GM12878 (cell line): ENCODE data around the gene PLXNA4. TPM values are rescaled to one million over a fixed set of nuclear protein-coding genes. Genes with fewer than 3 reads are reported as not detected.

ENCODE experiments used
- ATAC-seq: fragments of 200-7000 bp; cut with Tn5 transposase; 3 replicates; pipeline ENCODE4 v1.9.1; 2020; ENCODE audit warnings: mild to moderate bottlenecking, moderate library complexity
- BruUV-seq: library from RNA; stranded (reverse); fragments of 400-500 nt; replicated peaks from 2 replicates; lab custom pipeline; 2021; lab: Mats Ljungman, UMichigan
- CTCF ChIA-PET: fragments of 300-600 bp; sonication (Branson Sonifier 250); formaldehyde crosslinking; extraction: SDS; loops from one replicate; lab custom pipeline; 2021; ENCODE audit warnings: inconsistent platforms; lab: Yijun Ruan, JAX
- POLR2A ChIA-PET: fragments of 350-600 bp; formaldehyde crosslinking; extraction: SDS; loops from one replicate; lab custom pipeline; 2021; ENCODE audit warnings: inconsistent platforms; lab: Charles Lee
- RAD21 ChIA-PET: fragments of 300-600 bp; sonication (Branson Sonifier 250); formaldehyde crosslinking; loops from one replicate; lab custom pipeline; 2023; ENCODE audit warnings: antibody characterized with exemption; ENCODE audit not compliant: unreplicated experiment; lab: Charles Lee
- SMC1A ChIA-PET: fragments of 300-600 bp; sonication (Branson Sonifier 250); formaldehyde crosslinking; loops from one replicate; lab custom pipeline; 2023; ENCODE audit not compliant: unreplicated experiment, uncharacterized antibody; lab: Charles Lee
- DNase-seq: peaks from one replicate; pipeline ENCODE4 v3.0.0-alpha.2; 2011; ENCODE audit warnings: low read depth, low spot score
- FAIRE-seq: peaks from 3 replicates; lab custom pipeline; 2011; peaks lifted over from hg19 to GRCh38; lab: Jason Lieb, UNC
- H2AFZ ChIP-seq: 2 replicates; pipeline ENCODE4 v1.6.0; 2011; ENCODE audit warnings: low read depth, low read length, control low read depth; ENCODE audit not compliant: control insufficient read depth
- H3K27ac ChIP-seq: 2 replicates; pipeline ENCODE4 v1.5.1; 2011; ENCODE audit warnings: control low read depth; ENCODE audit not compliant: control insufficient read depth, insufficient read depth
- H3K27me3 ChIP-seq, 2 experiments: replicated peaks in 1 of 2; 2 replicates each; pipeline versions ENCODE4 v1.6.0 to v1.6.1; 2011; ENCODE audit warnings: low read length in 1 of 2; ENCODE audit not compliant: control insufficient read depth in 2 of 2, insufficient read depth in 2 of 2
- H3K36me3 ChIP-seq, 2 experiments: 2 replicates each; pipeline ENCODE4 v1.5.1; 2011; ENCODE audit warnings: low read length in 1 of 2; ENCODE audit not compliant: control insufficient read depth in 2 of 2, insufficient read depth in 2 of 2
- H3K4me1 ChIP-seq: 2 replicates; pipeline ENCODE4 v1.6.1; 2011; ENCODE audit warnings: mild to moderate bottlenecking, low read length, moderate library complexity, mixed read lengths; ENCODE audit not compliant: control insufficient read depth, insufficient read depth
- H3K4me2 ChIP-seq: 2 replicates; pipeline ENCODE4 v1.6.0; 2011; ENCODE audit warnings: control low read depth; ENCODE audit not compliant: control insufficient read depth, insufficient read depth
- H3K4me3 ChIP-seq: fragments of 200-600 bp; sonication (generic); 2 replicates; pipeline ENCODE4 v1.5.1; 2016
- H3K79me2 ChIP-seq: 2 replicates; pipeline ENCODE4 v1.6.0; 2011; ENCODE audit warnings: low read length; ENCODE audit not compliant: control insufficient read depth, insufficient read depth
- H3K9ac ChIP-seq: 2 replicates; pipeline ENCODE4 v1.8.0; 2011; ENCODE audit warnings: low read length, control low read depth, mixed read lengths; ENCODE audit not compliant: control insufficient read depth, insufficient read depth
- H3K9me3 ChIP-seq: replicated peaks from 3 replicates; pipeline ENCODE4 v1.5.1; 2011; ENCODE audit warnings: mild to moderate bottlenecking, low read length; ENCODE audit not compliant: control insufficient read depth, insufficient read depth
- H4K20me1 ChIP-seq: 2 replicates; pipeline ENCODE4 v1.6.0; 2011; ENCODE audit not compliant: control insufficient read depth, insufficient read depth
- ATF3 ChIP-seq: IDR thresholded peaks from 2 replicates; pipeline ENCODE4 v1.6.1; 2011; ENCODE audit warnings: low read depth, mild to moderate bottlenecking, low read length, moderate library complexity, borderline replicate concordance; ENCODE audit errors: extremely low read depth
- CHD4 ChIP-seq: fragments of 200-600 bp; sonication (generic); IDR thresholded peaks from 2 replicates; pipeline ENCODE4 v1.6.1; 2016; ENCODE audit warnings: mild to moderate bottlenecking
- CUX1 ChIP-seq: IDR thresholded peaks from 2 replicates; pipeline ENCODE4 v1.6.1; 2012; ENCODE audit warnings: improper control_type of control experiment, low read depth, low read length; ENCODE audit not compliant: insufficient replicate concordance
- GABPA ChIP-seq: IDR thresholded peaks from 2 replicates; pipeline ENCODE4 v1.6.1; 2014; ENCODE audit warnings: antibody characterized with exemption, low read depth, mild to moderate bottlenecking, inconsistent platforms
- HCFC1 ChIP-seq: fragments of 150-350 bp; IDR thresholded peaks from 2 replicates; pipeline ENCODE4 v1.6.1; 2014; ENCODE audit warnings: low read length
- JUNB ChIP-seq: IDR thresholded peaks from 2 replicates; pipeline ENCODE4 v1.6.1; 2016; ENCODE audit warnings: antibody characterized with exemption, mild to moderate bottlenecking
- JUND ChIP-seq: IDR thresholded peaks from 2 replicates; pipeline ENCODE4 v1.6.1; 2012; ENCODE audit warnings: low read depth, mild to moderate bottlenecking, low read length, improper control_type of control experiment, moderate library complexity
- MAX ChIP-seq: IDR thresholded peaks from 2 replicates; pipeline ENCODE4 v1.6.1; 2012; ENCODE audit warnings: low read depth, low read length, improper control_type of control experiment
- NFYA ChIP-seq: IDR thresholded peaks from 2 replicates; pipeline ENCODE4 v1.6.1; 2011; ENCODE audit warnings: low read depth, mild to moderate bottlenecking, low read length, improper control_type of control experiment, borderline replicate concordance
- POLR2AphosphoS2 ChIP-seq: IDR thresholded peaks from 2 replicates; pipeline ENCODE4 v1.6.1; 2011; ENCODE audit warnings: low read depth, mild to moderate bottlenecking, low read length, improper control_type of control experiment, moderate library complexity
- RFX5 ChIP-seq: IDR thresholded peaks from 2 replicates; pipeline ENCODE4 v1.6.1; 2011; ENCODE audit warnings: low read depth, low read length, improper control_type of control experiment
- TBL1XR1 ChIP-seq: IDR thresholded peaks from 2 replicates; pipeline ENCODE4 v1.6.1; 2012; ENCODE audit warnings: low read depth, low read length, improper control_type of control experiment
- ZNF622 ChIP-seq: fragments of 450-650 bp; IDR thresholded peaks from 2 replicates; pipeline ENCODE4 v1.6.1; 2017; ENCODE audit warnings: mild to moderate bottlenecking, inconsistent platforms
- WGBS: methylation state at CpG from one replicate; pipeline ENCODE4 v1.1.6; 2016; ENCODE audit warnings: low lambda C conversion rate; ENCODE audit not compliant: insufficient replicate concordance, insufficient coverage; ENCODE audit errors: missing lambda C conversion rate; 5-methylcytosine and 5-hydroxymethylcytosine counted together
- in situ Hi-C: fragments of 300-500 bp; cut with MboI; formaldehyde crosslinking; loops from 9 replicates; pipeline ENCODE4 v1.14.3; 2018; ENCODE audit warnings: mixed read lengths
- intact Hi-C: fragments of 100-400 bp; cut with micrococcal nuclease; formaldehyde crosslinking; loops from one replicate; pipeline ENCODE4 v1.14.2; 2022; ENCODE audit not compliant: unreplicated experiment
- polyA plus RNA-seq, 11 experiments: library from polyadenylated mRNA; depleted of rRNA in 4 of 11; unstranded in 6 of 11; stranded (reverse) in 5 of 11; fragments of >200 nt; fragmentation: Nextera tagmentation in 4 of 11; fragmentation: Illumina TruSeq in 1 of 11; extraction: Ambion mirVana in 4 of 11; extraction: Trizol in 1 of 11; gene quantifications; 1 replicate in 1 of 11; 2 replicates in 10 of 11; pipeline versions ENCODE4 v1.2.1 to v1.2.3, GENCODE V29; 2011 to 2016; ENCODE audit warnings: inconsistent platforms in 2 of 11, missing spikeins in 2 of 11, low read depth in 1 of 11
- total RNA-seq, 4 experiments: library from RNA; depleted of rRNA in 3 of 4; stranded (reverse); fragments of >200 nt in 3 of 4; fragmentation: Illumina TruSeq in 1 of 4; extraction: Trizol in 1 of 4; gene quantifications; 2 replicates each; pipeline versions ENCODE4 v1.2.1 to v1.2.3, GENCODE V29; 2013 to 2021
- TF ChIP-seq, protein P1 (sequence below): IDR thresholded peaks from 2 replicates; pipeline ENCODE4 v1.6.1; 2011; ENCODE audit warnings: low read depth, low read length, improper control_type of control experiment, borderline replicate concordance
- TF ChIP-seq, protein P2 (sequence below): fragments of 450-650 bp; IDR thresholded peaks from 2 replicates; pipeline ENCODE4 v1.6.1; 2018; ENCODE audit warnings: borderline replicate concordance, mild to moderate bottlenecking; ENCODE audit not compliant: partially characterized antibody

PLXNA4 gene
- total and polyA plus RNA-seq, 10 of the 15 experiments (the other 5 are each of a cell fraction or from before 2014, with no cell fraction given) = 0.03 TPM; not detected in 9

DNA sequence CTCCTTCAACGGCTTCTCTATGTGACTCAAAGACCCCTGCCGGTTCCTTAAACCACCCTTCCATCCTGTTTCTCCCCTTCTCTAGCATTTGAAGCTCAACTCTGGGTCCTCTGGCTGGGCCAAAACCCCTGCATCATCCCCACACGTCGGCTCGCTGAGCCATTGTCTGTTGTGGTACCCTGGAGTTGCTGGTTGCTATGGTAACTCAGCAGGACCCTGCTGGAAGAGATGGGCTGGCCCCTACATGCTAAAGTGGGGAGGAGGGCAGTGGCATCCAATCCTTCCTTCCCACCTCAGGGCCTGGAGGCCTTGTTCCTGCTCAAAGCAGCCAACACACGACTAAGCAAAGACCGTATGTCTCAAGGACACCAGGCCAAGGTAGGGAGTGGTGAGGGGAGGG is 452.5 kb downstream of the PLXNA4 start (continued):
- no peak for TF ChIP-seq CHD4

DNA sequence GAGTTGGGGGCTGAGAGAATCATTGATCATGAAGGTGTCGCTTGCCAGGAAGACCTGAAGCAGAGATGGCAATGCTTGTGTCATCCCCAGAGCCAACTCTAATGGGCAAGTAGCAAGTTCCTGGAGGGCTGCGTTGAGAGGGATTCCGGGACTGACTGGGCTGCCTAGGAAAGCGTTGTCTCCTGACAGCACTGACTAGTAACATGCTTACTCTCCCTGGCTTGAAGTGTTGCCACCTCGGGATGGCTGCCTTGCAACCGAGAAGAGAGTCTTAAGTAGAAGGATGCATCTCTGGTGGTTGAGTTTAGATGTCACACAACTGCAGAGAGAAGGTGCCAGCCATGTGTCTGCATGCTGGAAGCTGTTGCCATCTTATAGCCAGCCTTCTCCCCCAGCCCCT is 453.4 kb downstream of the PLXNA4 start:
- ChIA-PET RAD21 (no interaction called here), SMC1A (no interaction called here), POLR2A (no interaction called here), CTCF (no interaction called here)
- Histone ChIP-seq H3K27ac (no peak overlapping the region), H3K36me3 (no peaks in the 10 kb centered on the region), H3K4me3 (no peak overlapping the region), H3K27me3 (peaks cover 0 to 4% of the 10 kb centered on the region in 2 experiments; a peak in 2 of 4 replicates), H3K4me1 (no peaks in the 10 kb centered on the region), H3K9ac (no peak overlapping the region), H4K20me1 (no peaks in the 10 kb centered on the region), H3K9me3 (no peaks in the 10 kb centered on the region), H2AFZ (no peak overlapping the region), H3K79me2 (no peaks in the 10 kb centered on the region), H3K4me2 (no peak overlapping the region)
- no peak for ATAC-seq
- WGBS = 4% methylated on average over 6 of the region's 6 CpGs
- intact Hi-C loops = no loop called here
- BruUV-seq = no TSS peak
- DNase-seq = no peak
- no peak for FAIRE-seq
- in situ Hi-C loops = no loop called here
- TF ChIP-seq NFYA (no peak), JUND (no peak), MAX (no peak), HCFC1 (no peak), TBL1XR1 (no peak), ATF3 (no peak), RFX5 (no peak), GABPA (no peak), POLR2AphosphoS2 (no peak), JUNB (no peak), CUX1 (no peak), ZNF622 (no peak)
- TF ChIP-seq, protein P1, sequence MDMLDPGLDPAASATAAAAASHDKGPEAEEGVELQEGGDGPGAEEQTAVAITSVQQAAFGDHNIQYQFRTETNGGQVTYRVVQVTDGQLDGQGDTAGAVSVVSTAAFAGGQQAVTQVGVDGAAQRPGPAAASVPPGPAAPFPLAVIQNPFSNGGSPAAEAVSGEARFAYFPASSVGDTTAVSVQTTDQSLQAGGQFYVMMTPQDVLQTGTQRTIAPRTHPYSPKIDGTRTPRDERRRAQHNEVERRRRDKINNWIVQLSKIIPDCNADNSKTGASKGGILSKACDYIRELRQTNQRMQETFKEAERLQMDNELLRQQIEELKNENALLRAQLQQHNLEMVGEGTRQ = no peak
- TF ChIP-seq, protein P2, sequence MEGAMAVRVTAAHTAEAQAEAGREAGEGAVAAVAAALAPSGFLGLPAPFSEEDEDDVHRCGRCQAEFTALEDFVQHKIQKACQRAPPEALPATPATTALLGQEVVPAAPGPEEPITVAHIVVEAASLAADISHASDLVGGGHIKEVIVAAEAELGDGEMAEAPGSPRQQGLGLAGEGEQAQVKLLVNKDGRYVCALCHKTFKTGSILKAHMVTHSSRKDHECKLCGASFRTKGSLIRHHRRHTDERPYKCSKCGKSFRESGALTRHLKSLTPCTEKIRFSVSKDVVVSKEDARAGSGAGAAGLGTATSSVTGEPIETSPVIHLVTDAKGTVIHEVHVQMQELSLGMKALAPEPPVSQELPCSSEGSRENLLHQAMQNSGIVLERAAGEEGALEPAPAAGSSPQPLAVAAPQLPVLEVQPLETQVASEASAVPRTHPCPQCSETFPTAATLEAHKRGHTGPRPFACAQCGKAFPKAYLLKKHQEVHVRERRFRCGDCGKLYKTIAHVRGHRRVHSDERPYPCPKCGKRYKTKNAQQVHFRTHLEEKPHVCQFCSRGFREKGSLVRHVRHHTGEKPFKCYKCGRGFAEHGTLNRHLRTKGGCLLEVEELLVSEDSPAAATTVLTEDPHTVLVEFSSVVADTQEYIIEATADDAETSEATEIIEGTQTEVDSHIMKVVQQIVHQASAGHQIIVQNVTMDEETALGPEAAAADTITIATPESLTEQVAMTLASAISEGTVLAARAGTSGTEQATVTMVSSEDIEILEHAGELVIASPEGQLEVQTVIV = no peak
